ENCODE data around the gene KRT26.
"Not testable (repeated sequence)": the region's sequence is repeated elsewhere in the genome, so short reads cannot be mapped to it uniquely, and the experiment has no call there.

Gene KRT26

DNA sequence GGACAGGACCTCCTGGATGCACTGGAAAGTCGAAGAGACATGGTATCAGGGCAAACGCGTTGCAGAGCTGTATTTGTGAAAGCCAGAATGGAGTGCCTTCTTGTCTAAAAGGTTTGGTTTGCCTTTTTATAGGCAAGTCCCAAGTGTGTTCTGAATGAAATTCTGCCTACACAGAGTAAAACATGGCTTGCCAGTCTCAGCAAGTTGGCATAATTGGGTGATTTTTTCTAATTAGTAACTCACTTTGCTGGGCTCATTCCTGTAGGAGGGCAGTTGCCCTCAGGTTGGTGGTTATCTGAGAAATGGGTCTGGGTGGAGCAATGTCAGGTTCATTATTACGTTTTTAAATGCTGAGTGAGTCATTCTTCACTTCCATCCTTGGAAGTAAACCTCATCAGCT, 16.8 kb downstream of the KRT26 start, which contains the start of gene KRT25:
Gene KRT25, minus strand, starts transcription at position 101 of the 400 bp plus-strand sequence. Its CDS starts 60 bp downstream, at position 41.
- H3K27ac ChIP-seq, result no peak within 1 kb of the TSS
- no peak for TF ChIP-seq ZFX (IDR thresholded peaks at IDR 0.05; ENCODE audit: borderline replicate concordance)
- TF ChIP-seq CTCF (IDR thresholded peaks at IDR 0.05), result no peak

DNA sequence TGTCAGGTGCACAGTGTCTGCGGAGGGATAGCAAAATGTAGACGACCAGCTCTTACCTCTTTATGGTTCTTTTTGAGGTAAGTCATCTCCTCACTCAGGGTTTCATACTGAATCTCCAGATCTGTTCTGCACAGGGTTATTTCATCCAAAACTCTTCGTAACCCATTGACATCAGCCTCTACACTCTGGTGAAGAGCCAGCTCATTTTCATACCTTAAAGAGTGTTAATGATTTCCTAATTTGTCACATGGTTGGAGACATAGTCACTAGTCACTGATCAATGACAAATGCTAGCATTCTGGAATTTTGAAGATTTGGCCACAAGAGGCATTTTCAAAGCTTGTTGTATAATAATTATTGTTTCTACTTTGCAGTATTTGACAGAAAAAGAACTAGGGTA, 18.2 kb downstream of the KRT26 start:
- no peak overlapping the region for H3K27ac ChIP-seq

GRCh38 chr17:40751065-40751464, 20.9 kb downstream of the KRT26 start:
- no peak overlapping the region for H3K27ac ChIP-seq
- TF ChIP-seq CTCF (IDR thresholded peaks at IDR 0.05) (no peak), ZFX (IDR thresholded peaks at IDR 0.05; ENCODE audit: borderline replicate concordance) (no peak)

More for the DNA sequence above, 18.2 kb downstream of the KRT26 start:
- TF ChIP-seq CTCF (IDR thresholded peaks at IDR 0.05) (no peak), ZFX (IDR thresholded peaks at IDR 0.05; ENCODE audit: borderline replicate concordance) (no peak)

DNA sequence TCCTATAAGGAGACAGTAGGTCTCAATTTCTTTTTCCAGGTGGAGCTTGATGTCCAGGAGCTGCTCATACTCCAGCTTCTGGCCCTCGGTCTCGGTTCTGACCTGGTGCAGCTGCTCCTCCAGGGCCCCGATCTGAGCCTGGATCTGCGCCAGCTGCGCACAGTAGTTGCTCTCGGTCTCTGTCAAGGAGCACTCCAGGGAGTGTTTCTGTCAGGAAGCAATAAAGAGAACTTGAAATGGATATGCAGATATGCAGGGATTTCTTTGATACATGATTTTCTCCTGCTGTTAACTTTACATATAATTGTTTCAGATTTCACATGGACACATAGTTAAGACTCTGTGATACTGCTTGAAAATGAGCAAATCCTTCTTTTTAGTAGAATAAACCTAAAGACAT, 21.6 kb downstream of the KRT26 start:
- H3K27ac ChIP-seq, result no peak overlapping the region
- no peak for TF ChIP-seq CTCF (IDR thresholded peaks at IDR 0.05)
- TF ChIP-seq ZFX (IDR thresholded peaks at IDR 0.05; ENCODE audit: borderline replicate concordance), result no peak

GRCh38 chr17:40748666-40749065, 23.3 kb downstream of the KRT26 start:
- not testable (repeated sequence) for H3K27ac ChIP-seq

- no peak overlapping the region for H3K27ac ChIP-seq
- TF ChIP-seq ZFX (IDR thresholded peaks at IDR 0.05; ENCODE audit: borderline replicate concordance) (no peak), CTCF (IDR thresholded peaks at IDR 0.05) (no peak)
These were observed 33.4 kb downstream of the KRT26 start for GRCh38 chr17:40738553-40738952.

DNA sequence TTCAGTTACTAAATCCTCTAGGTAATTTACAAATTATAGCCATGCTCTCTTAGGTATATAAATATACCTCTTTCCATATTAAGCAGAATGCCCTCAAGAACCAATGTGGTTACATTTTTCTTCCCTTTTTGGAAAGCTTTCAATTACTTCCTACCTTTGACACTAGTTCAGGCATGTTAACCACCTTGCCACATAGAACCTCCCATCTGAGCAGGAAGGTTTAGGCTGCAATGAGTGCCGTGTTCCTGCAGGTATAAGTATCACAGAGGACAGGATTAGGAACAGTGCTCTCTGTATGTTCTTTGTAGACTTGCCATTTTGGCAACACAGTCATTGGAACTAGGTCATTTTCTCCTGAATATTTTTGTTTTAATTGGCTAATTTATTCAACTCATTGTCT, 37.0 kb downstream of the KRT26 start:
- H3K27ac ChIP-seq, result no peak overlapping the region
- no peak for TF ChIP-seq CTCF (IDR thresholded peaks at IDR 0.05)
- no peak for TF ChIP-seq ZFX (IDR thresholded peaks at IDR 0.05; ENCODE audit: borderline replicate concordance)

- no peak overlapping the region for H3K27ac ChIP-seq
- TF ChIP-seq CTCF (IDR thresholded peaks at IDR 0.05) (no peak), ZFX (IDR thresholded peaks at IDR 0.05; ENCODE audit: borderline replicate concordance) (no peak)
These were observed 38.0 kb downstream of the KRT26 start for GRCh38 chr17:40734018-40734417.

Measured in 22Rv1 (cell line).